IPS-18c (cell line): ENCODE results near the gene TPPP.

ENCODE experiments used
- H3K4me3 ChIP-seq: 2 replicates; pipeline ENCODE4 v1.7.0; 2013; ENCODE audit warnings: low read depth, mild to moderate bottlenecking, low read length, moderate library complexity; ENCODE audit not compliant: insufficient read depth
- H3K9me3 ChIP-seq: one replicate; pipeline ENCODE4 v1.6.1; 2013; ENCODE audit warnings: mild to moderate bottlenecking, low read length, moderate library complexity; ENCODE audit not compliant: control insufficient read depth, insufficient read depth

The TPPP gene

DNA sequence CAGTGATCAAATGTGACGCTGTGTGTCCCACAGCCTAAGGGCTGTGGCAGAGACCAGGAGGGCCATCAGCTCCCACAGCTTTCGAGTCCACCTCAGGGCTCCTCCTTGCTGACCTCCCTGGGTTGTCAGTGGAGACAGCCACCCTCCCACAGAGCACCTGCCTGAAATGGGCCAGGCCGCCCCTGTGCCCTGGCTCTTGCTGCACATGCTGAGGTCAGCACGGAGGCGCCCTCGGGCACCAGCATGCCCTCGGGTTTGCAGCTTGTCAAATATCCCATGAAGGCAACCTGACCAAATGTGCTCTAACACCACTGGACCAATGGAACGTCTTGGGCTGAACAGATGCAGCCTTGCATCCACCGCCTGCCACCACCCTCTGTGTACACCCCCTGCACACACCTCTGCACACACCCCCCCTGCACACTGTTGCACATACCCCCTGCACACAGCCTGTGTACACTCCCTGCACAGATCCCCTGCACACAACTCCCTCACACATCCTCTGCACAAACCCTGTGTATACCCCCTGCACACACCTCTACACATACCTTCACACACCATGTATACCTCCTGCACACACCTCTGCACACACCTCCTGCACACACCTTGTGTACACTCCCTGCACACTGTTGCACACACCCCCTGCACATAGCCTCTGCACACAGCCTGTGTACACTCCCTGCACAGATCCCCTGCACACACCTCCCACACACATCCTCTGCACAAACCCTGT is 83.0 kb downstream of the TPPP start:
- no peak overlapping the region for H3K4me3 ChIP-seq
- no peaks in the 10 kb centered on the region for H3K9me3 ChIP-seq
